Adrenal gland (tissue), 12 donors: Measurements from ENCODE around the gene CRB1. TPM values are rescaled to one million over a fixed set of nuclear protein-coding genes. Genes with fewer than 3 reads are reported as not detected.

Source experiments
- DNase-seq, 7 donors: peaks; one replicate each; pipeline ENCODE4 v3.0.0-alpha.2; 2019 to 2020
- H3K27ac ChIP-seq, 5 donors: fragments of 200-600 bp; sonication (generic) in 4 of 5; 1 replicate in 3 of 5; 2 replicates in 2 of 5; pipeline versions ENCODE4 v1.5.1 to v1.8.0; 2016 to 2020; ENCODE audit warnings: mild to moderate bottlenecking in 1 of 5
- H3K27me3 ChIP-seq: fragments of 200-600 bp; 2 replicates; pipeline ENCODE4 v1.8.0; 2021
- H3K36me3 ChIP-seq, 2 donors: fragments of 200-600 bp; replicated peaks in 1 of 2; 1 replicate in 1 of 2; 2 replicates in 1 of 2; pipeline versions ENCODE4 v1.5.1 to v1.8.0; 2018 to 2022
- H3K4me1 ChIP-seq, 2 donors: fragments of 200-600 bp; replicated peaks in 1 of 2; 1 replicate in 1 of 2; 2 replicates in 1 of 2; pipeline versions ENCODE4 v1.5.1 to v1.8.0; 2018 to 2021
- H3K4me3 ChIP-seq, 4 donors: fragments of 200-600 bp; sonication (generic) in 3 of 4; one replicate each; pipeline ENCODE4 v1.5.1; 2016 to 2018
- H3K9me3 ChIP-seq, 3 donors: fragments of 200-600 bp; sonication (generic) in 1 of 3; replicated peaks in 1 of 3; 1 replicate in 2 of 3; 2 replicates in 1 of 3; pipeline versions ENCODE4 v1.5.1 to v1.8.0; 2016 to 2021
- POLR2A ChIP-seq, 2 donors: fragments of 450-650 bp; IDR thresholded peaks; one replicate each; pipeline ENCODE4 v1.6.1; 2017; ENCODE audit warnings: antibody characterized with exemption in 2 of 2, mild to moderate bottlenecking in 2 of 2, moderate library complexity in 1 of 2
- WGBS, 4 donors: extraction: QIAGEN DNeasy Blood & Tissue Kit in 2 of 4; methylation state at CpG; one replicate each; pipeline versions ENCODE4 v1.1.5 to v1.1.7; 2013 to 2017; 5-methylcytosine and 5-hydroxymethylcytosine counted together
- intact Hi-C, 2 donors: fragments of 100-400 bp; cut with DNase I; formaldehyde crosslinking; loops; one replicate each; pipeline versions ENCODE4 v1.14.1 to v1.15.0; 2022 to 2023
- polyA plus RNA-seq, 3 donors: library from polyadenylated mRNA; stranded (reverse); fragments of 200-250 nt in 2 of 3; fragments of 350-450 nt in 1 of 3; fragmentation: Illumina TruSeq in 1 of 3; extraction: RNeasy Lipid Tissue Mini Kit (QIAGEN cat#74804) in 1 of 3; gene quantifications; one replicate each; pipeline ENCODE4 v1.2.3, GENCODE V29; 2013 to 2014
- total RNA-seq, 9 donors: library from RNA; depleted of rRNA in 4 of 9; stranded (reverse); fragments of >200 nt in 4 of 9; fragments of 120-200 nt in 1 of 9; fragmentation: NEBNext Ultra II Directional in 1 of 9; extraction: Animal tissue kit (Norgen Biotek cat#: 25700) in 1 of 9; gene quantifications; one replicate each; pipeline versions ENCODE4 v1.1.0 to v1.2.4, GENCODE V29; 2013 to 2023
- TF ChIP-seq, protein P1 (sequence below), 6 experiments: fragments of 450-650 bp in 4 of 6; fragments of 200-600 bp in 2 of 6; sonication (generic) in 1 of 6; IDR thresholded peaks; 1 replicate in 5 of 6; 2 replicates in 1 of 6; pipeline versions ENCODE4 v1.5.1 to v1.8.0; 2016 to 2021; ENCODE audit warnings: antibody characterized with exemption in 6 of 6, mild to moderate bottlenecking in 2 of 6, moderate library complexity in 1 of 6
- donor health status: healthy with polysubstance abuse.
- donor health status: Bipolar disorder and iron deficiency.
- donor health status: DM: yes; HTN: yes; CAD: no.
- donor health status: DM: no; HTN: no; CAD: no.
- donor health status: DM: no; HTN: no; CAD: no.
- donor health status: DM: yes; HTN: yes; CAD: no.

The CRB1 gene
- total and polyA plus RNA-seq, 12 donors = 0.11 to 0.92 (median 0.39) TPM; not detected in 2

DNA sequence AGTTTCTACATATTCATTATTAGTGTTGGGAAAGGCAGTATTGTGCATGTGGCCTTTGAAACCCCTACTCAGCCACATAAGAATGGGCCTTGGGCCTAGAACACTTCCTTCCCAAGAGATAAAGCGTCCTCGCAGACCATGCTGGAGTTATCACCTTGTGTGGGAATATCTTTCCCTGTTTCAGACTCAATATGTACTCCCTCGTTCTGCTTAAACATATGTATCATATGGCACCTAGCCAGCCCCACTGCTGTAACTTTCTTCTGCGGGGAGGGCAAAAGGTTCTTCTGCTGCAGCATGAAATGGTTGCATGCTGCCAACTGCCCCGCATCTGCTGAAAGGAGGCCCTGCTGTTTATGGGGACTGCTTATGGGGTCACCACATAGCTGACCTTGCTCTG lies 92.0 kb downstream of the CRB1 start:
- intact Hi-C loops = no loop called here
- TF ChIP-seq, protein P1, sequence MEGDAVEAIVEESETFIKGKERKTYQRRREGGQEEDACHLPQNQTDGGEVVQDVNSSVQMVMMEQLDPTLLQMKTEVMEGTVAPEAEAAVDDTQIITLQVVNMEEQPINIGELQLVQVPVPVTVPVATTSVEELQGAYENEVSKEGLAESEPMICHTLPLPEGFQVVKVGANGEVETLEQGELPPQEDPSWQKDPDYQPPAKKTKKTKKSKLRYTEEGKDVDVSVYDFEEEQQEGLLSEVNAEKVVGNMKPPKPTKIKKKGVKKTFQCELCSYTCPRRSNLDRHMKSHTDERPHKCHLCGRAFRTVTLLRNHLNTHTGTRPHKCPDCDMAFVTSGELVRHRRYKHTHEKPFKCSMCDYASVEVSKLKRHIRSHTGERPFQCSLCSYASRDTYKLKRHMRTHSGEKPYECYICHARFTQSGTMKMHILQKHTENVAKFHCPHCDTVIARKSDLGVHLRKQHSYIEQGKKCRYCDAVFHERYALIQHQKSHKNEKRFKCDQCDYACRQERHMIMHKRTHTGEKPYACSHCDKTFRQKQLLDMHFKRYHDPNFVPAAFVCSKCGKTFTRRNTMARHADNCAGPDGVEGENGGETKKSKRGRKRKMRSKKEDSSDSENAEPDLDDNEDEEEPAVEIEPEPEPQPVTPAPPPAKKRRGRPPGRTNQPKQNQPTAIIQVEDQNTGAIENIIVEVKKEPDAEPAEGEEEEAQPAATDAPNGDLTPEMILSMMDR (IDR thresholded peaks at IDR 0.05) = no peak
- TF ChIP-seq POLR2A (IDR thresholded peaks at IDR 0.05) = no peak
- Histone ChIP-seq H3K27me3 (no peaks in the 10 kb centered on the region), H3K36me3 (no peaks in the 10 kb centered on the region), H3K4me1 (no peaks in the 10 kb centered on the region), H3K4me3 (no peak overlapping the region), H3K9me3 (no peaks in the 10 kb centered on the region), H3K27ac (no peak overlapping the region)
- 75 to 88% (median 78%) methylated on average over 5 of the region's 5 CpGs for WGBS, 4 donors
- no peak for DNase-seq

- no peak overlapping the region for H3K4me3 ChIP-seq
- no peaks in the 10 kb centered on the region for H3K9me3 ChIP-seq
- TF ChIP-seq POLR2A (IDR thresholded peaks at IDR 0.05) = no peak
- TF ChIP-seq, protein P1 (IDR thresholded peaks at IDR 0.05) = no peak
- H3K27ac ChIP-seq = no peak overlapping the region
- no peaks in the 10 kb centered on the region for H3K4me1 ChIP-seq
- DNase-seq = no peak
- no peaks in the 10 kb centered on the region for H3K27me3 ChIP-seq
- intact Hi-C loops = no loop called here
- no peaks in the 10 kb centered on the region for H3K36me3 ChIP-seq
Measured at GRCh38 chr1:197362871-197363270, 94.8 kb downstream of the CRB1 start.

DNA sequence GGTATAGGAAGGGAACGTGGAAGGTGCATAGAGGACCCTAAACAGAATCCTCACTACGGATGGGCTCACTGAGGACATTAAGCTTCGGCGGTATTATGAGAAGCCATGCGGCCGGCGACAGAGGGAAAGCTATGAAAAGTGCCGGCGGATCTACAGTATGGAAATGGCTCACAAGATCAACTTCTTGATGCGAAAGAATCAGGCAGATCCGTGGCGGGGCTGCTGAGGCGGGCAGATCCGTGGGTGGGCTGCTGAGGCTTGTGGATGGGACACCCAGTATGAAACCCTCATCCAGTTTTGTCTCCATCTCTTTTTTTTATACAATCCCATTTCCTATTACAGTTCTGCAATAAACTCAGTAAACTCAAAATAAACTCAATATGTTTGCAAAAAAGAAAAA lies 95.8 kb downstream of the CRB1 start:
- H3K36me3 ChIP-seq = no peaks in the 10 kb centered on the region
- H3K27ac ChIP-seq = no peak overlapping the region
- H3K4me1 ChIP-seq = no peaks in the 10 kb centered on the region
- no peaks in the 10 kb centered on the region for H3K27me3 ChIP-seq
- H3K9me3 ChIP-seq = no peaks in the 10 kb centered on the region
- 92 to 97% (median 94%) methylated on average over 14 of the region's 14 CpGs for WGBS, 4 donors
- no peak overlapping the region for H3K4me3 ChIP-seq
- intact Hi-C loops = no loop called here
- no peak for TF ChIP-seq POLR2A (IDR thresholded peaks at IDR 0.05)
- TF ChIP-seq, protein P1 (IDR thresholded peaks at IDR 0.05) = no peak
- no peak for DNase-seq

DNA sequence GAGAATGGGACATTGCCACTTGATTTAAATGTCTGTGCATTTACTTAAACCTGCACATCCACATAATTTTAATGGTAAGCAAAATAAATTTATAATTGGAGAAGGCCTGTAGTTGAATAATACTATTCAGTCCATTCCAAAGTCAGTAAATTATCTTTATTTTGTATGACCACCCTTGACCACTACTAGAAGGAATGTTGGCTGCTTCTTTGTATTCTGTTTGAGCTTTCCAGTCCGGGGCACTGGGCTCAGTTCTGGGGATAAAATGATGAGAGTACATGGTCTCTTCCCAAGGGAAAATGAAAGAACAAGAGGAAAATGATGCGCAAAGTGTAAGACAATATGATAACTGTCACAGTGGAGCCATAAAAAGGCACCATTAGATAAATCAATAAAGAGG lies 98.9 kb downstream of the CRB1 start:
- H3K4me1 ChIP-seq = no peaks in the 10 kb centered on the region
- no peaks in the 10 kb centered on the region for H3K9me3 ChIP-seq
- intact Hi-C loops = no loop called here
- H3K36me3 ChIP-seq = no peaks in the 10 kb centered on the region
- H3K27me3 ChIP-seq = no peaks in the 10 kb centered on the region
- 79 to 88% (median 82%) methylated on average over 2 of the region's 2 CpGs for WGBS, 4 donors
- TF ChIP-seq, protein P1 (IDR thresholded peaks at IDR 0.05) = no peak
- TF ChIP-seq POLR2A (IDR thresholded peaks at IDR 0.05) = no peak
- DNase-seq = no peak
- H3K4me3 ChIP-seq = no peak overlapping the region
- no peak overlapping the region for H3K27ac ChIP-seq
